Peyer's patch (tissue), 4 donors: ENCODE measurements around the gene TMEM218.

Source experiments
- CTCF ChIP-seq, 6 experiments: fragments of 450-650 bp in 4 of 6; fragments of 200-600 bp in 2 of 6; sonication (generic) in 1 of 6; IDR thresholded peaks; one replicate each; pipeline ENCODE4 v1.5.1; 2017 to 2019; ENCODE audit warnings: antibody characterized with exemption in 6 of 6, mild to moderate bottlenecking in 3 of 6, moderate library complexity in 1 of 6
- POLR2A ChIP-seq, 2 donors: fragments of 450-650 bp; IDR thresholded peaks; one replicate each; pipeline ENCODE4 v1.5.1; 2017; ENCODE audit warnings: antibody characterized with exemption in 2 of 2, mild to moderate bottlenecking in 2 of 2, moderate library complexity in 2 of 2

- TF ChIP-seq POLR2A (IDR thresholded peaks at IDR 0.05): no peak
- no peak for TF ChIP-seq CTCF (IDR thresholded peaks at IDR 0.05)
Measured at GRCh38 chr11:125075242-125075625, 36.2 kb downstream of the TMEM218 start.
